HG03025 (cell line): ENCODE measurements around the gene EMX1.

Source experiments
- ATAC-seq: cut with Tn5 transposase; IDR thresholded peaks from one replicate; pipeline ENCODE4 v1.9.1; 2021; ENCODE audit warnings: mild to moderate bottlenecking, moderate library complexity; ENCODE audit not compliant: unreplicated experiment, low FRiP score

Gene EMX1

DNA sequence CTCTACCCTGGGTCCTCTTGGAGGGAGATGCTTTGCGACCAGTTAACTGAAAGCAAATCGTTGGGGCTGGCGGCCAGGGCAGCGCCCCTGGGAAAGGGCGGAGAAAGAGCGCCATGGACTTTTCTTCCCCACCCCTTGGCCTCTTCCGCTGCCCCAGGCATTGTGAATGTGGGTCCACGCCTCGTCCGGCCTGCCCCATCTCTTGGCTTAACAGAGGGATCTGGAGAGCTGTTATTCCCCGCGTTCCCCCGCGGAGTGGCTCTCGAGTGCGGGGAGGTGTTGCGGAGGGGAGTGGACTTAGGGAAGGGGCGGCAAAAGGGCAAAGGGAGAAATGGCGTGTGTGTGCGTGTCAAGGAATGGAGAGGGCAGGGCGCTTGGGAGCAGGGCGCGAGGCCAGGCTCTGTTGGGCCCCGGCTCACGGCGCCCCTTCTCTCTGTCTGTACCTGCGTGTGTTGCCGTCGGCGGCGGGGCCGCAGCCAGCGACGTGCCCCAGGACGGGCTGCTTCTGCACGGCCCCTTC, 6.6 kb downstream of the EMX1 start:
- ATAC-seq = no peak

DNA sequence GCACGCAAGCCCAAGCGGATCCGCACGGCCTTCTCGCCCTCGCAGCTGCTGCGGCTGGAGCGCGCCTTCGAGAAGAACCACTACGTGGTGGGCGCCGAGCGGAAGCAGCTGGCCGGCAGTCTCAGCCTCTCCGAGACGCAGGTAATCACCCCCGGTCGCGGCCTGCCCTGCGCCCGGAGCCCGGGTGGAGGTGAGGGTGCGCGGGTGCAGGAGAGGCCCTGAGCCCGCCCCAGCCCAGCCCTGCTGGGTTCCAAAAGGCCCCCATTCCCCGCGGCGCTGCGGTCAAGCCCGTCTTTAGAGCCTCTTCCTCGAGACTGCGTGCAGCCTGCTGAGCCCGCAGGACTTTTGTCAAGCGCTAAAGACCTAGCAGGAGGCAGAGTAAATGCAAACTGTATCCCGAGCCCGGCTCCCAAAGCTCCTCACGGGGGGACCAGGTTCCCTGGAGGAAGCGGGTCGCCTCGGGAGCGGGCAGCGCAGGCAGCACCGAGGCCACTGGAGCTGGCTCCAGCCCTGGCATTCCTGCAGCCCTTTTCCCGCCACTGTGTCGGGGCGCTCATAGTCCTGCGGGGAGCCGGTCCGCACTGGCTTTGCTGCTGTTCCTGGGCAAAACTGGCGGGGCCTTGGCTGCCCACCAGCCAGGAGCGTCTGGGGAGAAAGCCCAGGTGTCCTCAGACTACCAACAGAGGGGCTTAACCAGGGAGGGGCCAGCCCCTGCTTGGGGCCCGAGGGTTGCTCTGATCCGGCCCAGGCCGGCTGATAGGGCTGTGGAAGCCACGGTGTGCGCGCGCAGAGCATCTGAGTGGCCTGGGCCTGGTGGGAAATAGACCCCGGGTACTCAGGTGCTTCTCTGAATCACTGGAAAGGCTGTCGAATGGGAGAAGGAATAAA, 7.3 kb downstream of the EMX1 start:
- ATAC-seq = no peak

DNA sequence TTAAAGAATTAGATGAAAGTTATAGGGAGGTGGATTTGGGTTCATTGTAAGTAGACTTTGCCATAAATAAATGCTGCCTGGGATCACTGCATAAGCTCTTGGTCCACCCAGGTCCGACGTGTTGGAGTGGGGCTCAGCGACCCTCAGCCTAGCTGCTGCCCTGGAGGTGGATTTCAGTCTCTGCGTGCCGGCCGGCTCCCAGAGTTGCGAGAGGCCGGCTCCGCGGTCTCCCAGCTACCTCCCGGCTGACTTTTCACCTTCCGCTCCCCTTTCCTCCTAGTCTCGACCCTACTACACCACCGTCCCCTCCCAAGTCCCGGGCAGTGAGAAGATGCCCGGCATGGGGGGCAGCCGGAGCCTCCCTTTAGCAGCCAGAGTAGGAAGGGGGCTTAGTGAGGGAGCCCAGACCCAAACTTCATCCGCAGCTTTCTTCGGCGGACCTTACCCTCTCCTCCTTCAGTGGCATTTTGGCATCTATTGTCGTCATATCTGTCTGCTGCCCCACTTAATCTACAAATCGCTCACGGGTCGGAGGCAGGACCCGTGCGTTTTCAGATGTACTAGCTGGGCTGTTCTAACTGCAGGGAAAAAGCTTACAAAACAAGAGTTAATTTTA, 8.1 kb downstream of the EMX1 start:
- ATAC-seq = no peak

DNA sequence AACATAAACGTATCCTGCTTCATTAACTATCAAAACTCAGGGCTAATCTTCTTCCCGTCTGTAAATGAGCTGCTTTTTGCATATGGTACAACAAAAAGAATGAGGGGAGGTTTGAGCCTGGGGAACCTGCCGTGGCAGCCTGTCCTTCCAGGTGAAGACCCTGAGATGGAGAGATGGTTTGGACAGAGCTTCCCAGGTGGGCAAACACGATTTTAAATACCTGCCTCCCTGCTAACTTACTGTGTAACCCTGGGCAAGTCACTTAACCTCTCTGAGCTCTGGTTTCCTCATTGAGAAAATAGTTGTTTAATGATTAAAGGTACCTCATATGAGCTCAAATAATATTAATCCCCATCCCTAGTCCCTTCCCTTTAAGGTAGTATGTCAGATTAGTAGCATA, 9.0 kb downstream of the EMX1 start:
- no peak for ATAC-seq

DNA sequence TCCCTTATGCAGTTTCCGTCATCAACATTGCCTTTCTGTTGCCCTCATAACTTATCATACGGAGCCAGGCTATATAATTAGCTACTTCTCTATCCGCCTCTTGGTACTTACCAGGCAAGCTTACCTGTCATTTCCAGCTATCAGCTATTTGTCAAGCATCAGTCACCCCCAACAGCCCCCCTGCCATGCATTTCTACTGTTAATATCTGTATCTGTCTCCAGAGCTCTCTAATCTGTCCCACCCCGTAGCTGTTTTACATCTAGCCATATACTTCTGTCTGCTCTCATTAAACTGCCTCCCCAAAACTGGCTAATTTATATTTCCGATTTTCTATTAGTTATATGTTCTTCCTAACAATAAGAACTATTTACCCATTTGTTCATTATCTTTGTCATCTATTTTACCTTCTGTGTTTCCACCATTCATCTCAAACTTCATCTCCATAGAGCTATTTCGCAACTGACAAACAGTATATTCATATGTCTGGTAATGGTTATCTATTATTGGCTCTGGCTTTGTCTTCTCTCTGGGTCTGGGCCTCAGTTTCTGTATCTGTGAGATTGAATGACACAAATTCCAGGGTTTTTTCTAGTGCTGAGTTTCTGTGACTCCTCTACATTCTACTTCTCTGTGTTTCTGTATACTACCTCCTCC, 9.6 kb downstream of the EMX1 start:
- no peak for ATAC-seq

DNA sequence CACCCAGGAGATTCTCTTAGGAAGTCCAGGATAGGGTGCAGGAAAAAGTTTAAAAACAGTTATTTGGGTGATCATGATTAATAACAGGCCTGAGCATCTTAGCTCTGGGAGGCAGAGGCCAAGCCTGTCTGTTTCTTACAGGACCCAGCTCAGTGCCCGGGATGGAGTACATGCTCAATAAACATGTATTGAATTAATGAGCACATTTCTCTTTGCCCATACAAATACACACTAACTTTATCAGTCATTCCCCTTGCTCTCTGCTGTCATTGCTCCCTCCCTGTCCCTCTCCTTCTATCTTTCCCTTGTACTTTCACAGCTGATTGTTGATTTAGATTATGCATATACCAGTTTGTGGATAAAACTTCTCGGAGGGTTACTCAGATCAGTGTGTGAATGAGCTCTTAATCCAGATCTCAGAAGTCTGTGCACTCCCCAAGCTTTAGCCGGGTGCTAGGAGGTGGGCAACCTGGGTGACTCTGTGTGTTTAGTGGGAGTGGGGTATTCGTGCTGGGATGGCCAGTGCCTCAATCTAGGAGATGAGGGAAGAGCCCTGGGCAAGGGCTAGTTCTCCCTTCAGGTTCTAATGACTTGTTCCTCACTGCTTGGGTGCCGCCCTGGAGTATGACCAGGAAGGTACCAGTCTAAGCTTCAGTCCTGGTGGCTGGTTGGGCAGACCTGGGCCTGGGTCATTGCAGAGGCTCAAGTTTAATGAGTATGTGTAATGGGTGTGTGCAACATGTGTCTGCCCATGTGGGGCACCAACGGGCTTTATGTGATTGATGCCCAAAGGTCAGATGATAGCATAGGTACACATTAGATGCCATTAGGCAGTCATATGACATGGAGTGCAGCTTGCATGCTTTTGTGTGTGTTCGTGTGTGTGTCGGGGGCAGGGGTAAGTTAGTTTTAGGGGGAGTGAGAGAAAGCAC, 10.6 kb downstream of the EMX1 start:
- ATAC-seq = no peak

DNA sequence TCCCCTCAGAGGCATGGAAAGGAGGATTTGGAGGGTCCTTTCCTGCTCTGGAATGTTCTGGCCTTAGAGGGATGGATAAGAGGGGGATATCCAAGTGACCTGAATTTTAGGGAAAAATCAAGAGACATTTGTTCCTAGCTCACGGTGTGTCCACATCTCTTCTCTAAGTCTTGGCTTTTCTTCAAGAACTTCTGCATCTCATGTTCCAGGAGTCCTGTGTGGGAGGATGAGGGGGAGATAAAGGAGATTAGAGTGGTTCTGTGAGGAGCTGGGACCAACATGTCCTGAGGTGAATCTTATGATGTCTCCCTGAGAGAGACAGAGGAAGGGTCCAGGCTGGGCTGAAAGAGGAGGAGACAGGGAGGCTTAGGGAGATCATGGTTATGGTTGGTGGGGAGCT, 11.7 kb downstream of the EMX1 start:
- ATAC-seq = no peak

DNA sequence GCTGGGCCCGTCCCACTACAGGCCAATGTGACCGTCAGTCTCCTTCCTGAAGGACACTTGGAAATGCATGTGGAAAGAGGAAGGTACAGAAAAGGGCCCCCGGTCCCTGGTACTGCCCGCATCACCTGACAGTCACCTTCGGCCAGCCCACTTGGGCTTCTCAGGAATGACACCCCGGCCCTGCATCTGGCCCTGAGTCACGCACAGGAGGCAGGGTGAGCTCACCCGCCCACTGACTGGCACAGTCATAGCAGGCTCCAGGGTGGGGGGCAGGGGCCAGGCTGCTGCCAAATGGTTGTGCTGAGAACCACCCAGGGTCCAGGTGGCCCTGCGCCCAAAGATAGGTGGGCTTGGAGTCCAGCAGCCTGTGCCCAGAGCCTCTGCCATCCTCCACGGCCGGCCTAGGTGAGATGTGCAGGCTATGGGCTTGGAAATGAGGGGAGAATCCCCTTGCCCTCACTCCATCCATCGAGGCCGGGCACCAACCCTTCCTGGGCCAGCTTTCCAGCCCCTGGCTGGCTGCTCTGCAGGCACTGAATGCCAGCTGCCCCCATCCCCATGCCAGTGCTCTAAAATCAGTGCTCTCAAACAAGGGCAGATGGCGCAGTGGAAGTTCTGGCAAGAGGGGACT, 14.1 kb downstream of the EMX1 start:
- no peak for ATAC-seq

DNA sequence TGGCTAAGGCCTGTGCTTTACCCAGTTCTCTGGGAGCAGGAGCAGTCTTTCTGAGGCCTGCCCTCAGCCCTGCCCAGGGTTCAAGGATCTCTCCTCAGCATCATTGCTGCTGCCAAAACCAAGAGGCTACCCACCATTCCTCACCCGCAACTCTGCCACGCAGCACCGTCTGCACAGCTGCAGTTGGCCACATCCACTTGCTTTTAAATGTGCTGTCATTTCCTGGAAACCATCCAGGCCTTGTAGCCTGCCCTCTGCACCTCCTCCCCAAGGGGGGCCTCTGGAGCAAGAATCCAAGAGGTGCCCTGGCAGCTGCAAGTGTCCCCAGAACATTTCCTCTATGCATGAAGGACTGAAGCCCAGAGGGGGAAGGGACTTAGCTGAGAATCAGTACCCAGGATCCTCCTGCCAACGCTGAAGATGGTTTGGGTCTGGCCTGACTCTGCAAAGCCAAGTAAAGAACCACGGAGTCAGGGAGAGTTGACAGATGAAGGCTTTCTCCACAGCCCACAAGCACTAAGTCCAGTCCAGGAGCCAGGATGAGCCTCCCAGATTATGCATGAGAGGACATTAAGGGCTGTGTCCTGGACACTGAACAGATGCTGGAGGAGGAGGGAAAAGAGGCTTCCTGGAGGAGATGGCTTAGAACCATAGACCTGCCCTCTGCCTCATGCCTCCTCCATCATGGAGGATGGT, 14.9 kb downstream of the EMX1 start:
- no peak for ATAC-seq

DNA sequence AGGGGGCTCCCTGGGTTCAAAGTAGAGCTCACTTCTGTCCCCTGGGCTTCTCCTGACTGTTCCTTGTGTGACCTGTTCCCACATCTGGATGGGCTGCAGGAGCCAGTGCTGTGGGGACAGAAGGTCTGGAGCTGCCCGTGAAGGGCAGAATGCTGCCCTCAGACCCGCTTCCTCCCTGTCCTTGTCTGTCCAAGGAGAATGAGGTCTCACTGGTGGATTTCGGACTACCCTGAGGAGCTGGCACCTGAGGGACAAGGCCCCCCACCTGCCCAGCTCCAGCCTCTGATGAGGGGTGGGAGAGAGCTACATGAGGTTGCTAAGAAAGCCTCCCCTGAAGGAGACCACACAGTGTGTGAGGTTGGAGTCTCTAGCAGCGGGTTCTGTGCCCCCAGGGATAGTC, 15.5 kb downstream of the EMX1 start:
- no peak for ATAC-seq

DNA sequence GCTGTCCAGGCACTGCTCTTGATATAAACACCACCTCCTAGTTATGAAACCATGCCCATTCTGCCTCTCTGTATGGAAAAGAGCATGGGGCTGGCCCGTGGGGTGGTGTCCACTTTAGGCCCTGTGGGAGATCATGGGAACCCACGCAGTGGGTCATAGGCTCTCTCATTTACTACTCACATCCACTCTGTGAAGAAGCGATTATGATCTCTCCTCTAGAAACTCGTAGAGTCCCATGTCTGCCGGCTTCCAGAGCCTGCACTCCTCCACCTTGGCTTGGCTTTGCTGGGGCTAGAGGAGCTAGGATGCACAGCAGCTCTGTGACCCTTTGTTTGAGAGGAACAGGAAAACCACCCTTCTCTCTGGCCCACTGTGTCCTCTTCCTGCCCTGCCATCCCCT, 15.9 kb downstream of the EMX1 start:
- ATAC-seq = no peak

DNA sequence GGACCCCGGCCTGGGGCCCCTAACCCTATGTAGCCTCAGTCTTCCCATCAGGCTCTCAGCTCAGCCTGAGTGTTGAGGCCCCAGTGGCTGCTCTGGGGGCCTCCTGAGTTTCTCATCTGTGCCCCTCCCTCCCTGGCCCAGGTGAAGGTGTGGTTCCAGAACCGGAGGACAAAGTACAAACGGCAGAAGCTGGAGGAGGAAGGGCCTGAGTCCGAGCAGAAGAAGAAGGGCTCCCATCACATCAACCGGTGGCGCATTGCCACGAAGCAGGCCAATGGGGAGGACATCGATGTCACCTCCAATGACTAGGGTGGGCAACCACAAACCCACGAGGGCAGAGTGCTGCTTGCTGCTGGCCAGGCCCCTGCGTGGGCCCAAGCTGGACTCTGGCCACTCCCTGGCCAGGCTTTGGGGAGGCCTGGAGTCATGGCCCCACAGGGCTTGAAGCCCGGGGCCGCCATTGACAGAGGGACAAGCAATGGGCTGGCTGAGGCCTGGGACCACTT, 16.4 kb downstream of the EMX1 start:
- no peak for ATAC-seq

DNA sequence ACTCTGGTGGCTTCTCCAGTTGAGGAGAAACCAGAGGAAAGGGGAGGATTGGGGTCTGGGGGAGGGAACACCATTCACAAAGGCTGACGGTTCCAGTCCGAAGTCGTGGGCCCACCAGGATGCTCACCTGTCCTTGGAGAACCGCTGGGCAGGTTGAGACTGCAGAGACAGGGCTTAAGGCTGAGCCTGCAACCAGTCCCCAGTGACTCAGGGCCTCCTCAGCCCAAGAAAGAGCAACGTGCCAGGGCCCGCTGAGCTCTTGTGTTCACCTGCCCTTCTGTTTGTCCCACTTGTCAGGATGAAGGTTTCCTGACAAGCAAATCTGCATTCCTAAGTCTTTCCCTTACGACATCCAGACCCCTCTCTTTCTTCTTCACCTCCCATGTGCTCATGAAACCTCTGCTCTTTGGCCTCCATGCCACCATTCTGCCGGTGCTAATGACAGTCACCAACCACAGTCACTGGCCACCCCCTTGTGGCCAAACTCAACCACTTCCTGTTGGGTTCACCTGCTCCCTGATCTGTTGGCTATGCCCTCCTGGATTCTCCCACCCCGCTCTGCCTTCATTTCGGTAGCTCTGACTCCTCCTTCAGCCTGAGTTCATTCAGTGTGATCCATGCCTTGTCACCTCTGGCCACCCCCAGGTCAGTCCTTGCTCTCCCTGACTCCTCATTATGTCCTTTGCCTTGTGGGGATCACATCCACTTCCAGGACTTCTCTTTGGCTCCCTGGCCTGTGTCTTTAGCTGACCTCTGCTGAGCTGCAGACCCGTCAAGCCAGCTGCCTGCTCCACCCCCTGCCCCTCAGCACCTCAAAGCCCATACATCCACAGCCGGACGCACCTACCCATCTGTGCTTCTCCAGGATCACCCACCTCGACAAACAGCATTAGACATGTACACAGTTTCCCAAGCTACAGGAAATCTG, 17.6 kb downstream of the EMX1 start:
- ATAC-seq = no peak

DNA sequence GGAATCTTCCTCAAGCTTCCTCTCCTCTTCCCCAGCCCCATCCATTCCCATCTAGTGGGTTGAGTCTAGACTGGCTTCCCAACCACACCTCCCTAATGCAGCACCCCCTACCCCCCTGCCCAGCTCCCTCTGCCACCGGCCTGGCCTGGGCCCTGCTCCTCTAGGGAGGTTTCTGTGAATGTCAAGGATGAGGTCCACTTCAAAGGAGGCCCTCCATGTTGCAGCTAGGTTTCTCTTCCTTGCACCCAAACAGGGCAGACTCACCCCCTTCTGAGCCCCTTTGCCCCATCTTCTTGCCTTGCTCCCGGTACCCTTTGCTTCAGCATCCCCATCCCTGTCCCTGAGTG, 18.3 kb downstream of the EMX1 start:
- no peak for ATAC-seq

DNA sequence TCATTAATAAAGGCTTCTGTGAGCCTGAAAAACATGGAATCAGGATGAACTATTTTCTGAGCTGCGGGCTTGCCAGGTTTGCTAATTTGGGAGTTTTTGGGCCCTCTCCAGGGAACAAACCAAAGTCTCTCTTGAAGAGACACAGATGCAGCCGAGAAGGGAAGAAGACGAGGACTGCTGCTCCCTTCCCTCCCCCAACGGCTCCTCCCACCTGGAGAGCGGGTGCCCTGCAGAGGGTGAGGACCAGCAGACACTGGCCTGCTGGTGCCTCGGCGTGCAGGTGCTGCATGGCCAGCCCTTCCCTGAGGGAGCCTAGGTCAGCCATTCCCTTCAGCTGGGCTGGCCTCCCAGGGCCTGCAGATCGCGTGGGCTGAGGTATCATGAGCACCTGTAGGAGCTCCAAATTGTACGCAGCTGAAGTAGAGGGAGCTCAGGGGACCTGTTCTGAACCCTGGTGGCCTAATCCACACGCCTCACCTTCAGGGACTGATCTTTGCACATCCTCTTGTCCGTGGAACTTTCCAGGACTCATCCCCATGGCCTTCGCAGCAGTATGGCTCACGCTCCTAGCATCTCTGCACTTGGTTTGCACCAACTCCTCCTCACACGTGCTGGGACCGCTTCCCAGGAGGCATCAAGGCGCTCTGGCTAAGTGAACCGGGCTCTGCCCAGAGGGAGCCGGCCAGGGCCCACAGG, 19.5 kb downstream of the EMX1 start:
- ATAC-seq = no peak

DNA sequence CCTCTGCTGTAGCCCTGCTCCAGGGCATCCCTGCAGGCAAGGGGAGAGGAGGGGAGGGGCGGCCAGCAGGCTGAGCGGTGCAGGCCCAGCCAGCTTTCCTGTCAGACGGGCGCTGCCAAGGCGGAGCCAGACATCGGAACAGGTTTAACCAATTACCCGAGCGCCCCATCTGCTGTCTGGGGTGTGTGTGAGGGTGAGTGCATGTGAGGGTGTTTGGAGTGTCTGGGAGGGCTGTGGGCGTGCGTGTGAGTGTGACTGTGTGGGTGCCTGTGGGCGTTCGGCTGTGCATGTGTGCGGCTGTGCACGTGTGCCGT, 20.0 kb downstream of the EMX1 start:
- ATAC-seq = no peak

DNA sequence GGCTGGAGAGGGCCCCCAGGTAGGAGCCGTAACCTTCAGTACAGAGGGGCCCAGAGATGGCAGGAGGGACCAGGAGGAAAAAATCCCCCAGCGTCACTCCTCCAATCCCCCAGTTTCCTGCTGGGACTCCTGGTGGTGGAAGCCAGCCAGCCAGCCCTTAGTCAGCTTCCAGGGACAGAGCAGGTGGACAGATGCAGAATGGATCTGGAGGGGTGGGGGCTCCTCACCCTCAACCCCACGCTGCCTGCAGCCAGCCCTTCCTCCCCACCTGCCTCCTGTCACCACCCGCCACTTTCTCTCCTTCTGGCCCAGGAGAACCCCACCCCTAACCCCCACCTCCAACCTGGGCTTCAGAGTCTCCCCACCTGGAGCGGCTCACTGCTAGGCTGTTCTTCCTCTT, 21.1 kb downstream of the EMX1 start:
- ATAC-seq = no peak

DNA sequence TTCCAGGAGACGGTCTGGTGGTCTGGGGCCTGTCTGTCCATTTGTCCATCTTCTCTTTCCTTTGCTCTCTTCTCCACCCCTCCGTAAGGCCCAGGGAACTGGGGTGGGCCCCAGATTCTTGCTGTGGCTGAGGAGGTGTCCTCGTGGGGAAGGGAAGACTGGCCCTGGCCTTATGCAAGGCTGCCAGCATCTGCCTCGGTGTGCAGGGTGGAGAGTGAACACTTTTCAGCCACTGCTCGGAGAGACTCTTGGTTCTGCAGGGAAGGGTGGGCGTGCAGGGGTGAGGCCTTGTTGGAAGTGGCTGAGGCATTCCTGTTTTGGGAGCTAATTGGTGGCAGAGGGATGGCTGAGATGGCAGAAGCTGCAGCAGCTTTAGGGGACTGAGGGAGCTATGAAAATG, 23.0 kb downstream of the EMX1 start:
- ATAC-seq = no peak
